GM13976 (cell line): ENCODE data around the gene SLIT1.

Source experiments
- DNase-seq: peaks from one replicate; pipeline ENCODE4 v3.0.0; 2012; ENCODE audit warnings: low spot score
- in situ Hi-C: fragments of 300-500 bp; cut with MboI; formaldehyde crosslinking; loops from one replicate; pipeline ENCODE4 v1.12.0; 2022; ENCODE audit warnings: low sequenced_read_pairs, mixed read lengths, inconsistent platforms; ENCODE audit not compliant: unreplicated experiment
- TF ChIP-seq, protein P1 (sequence below): IDR thresholded peaks from 2 replicates; pipeline ENCODE4 v1.5.1; 2012; ENCODE audit warnings: borderline replicate concordance, mild to moderate bottlenecking; ENCODE audit not compliant: insufficient read depth; ENCODE audit errors: extremely low read depth, missing control alignments, control extremely low read depth

SLIT1 gene

DNA sequence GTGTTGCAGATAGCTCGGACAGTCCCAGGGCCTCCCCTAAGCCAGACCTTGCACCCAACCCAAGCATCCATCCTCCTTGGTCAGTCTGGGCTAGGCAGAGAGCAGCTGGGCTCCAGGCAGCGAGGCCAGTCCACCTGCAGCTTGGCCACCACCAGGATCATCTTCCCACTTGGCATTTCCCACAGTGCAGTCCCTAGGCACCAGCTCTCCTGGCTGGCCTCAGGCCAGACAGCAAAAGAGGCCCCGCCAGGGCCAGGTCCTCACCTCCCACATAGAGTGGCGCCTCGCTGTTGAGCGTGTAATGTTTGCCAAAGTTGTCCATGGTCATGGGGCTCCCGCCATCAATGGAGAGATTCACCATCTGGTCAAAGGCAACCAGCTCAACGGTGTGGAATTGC lies 182.0 kb downstream of the SLIT1 start:
- DNase-seq, result no peak
- in situ Hi-C loops, result loop anchor here (25.0 kb wide), 1 partner anchor 367 kb away; no protein-coding TSS in a partner anchor
- TF ChIP-seq, protein P1, sequence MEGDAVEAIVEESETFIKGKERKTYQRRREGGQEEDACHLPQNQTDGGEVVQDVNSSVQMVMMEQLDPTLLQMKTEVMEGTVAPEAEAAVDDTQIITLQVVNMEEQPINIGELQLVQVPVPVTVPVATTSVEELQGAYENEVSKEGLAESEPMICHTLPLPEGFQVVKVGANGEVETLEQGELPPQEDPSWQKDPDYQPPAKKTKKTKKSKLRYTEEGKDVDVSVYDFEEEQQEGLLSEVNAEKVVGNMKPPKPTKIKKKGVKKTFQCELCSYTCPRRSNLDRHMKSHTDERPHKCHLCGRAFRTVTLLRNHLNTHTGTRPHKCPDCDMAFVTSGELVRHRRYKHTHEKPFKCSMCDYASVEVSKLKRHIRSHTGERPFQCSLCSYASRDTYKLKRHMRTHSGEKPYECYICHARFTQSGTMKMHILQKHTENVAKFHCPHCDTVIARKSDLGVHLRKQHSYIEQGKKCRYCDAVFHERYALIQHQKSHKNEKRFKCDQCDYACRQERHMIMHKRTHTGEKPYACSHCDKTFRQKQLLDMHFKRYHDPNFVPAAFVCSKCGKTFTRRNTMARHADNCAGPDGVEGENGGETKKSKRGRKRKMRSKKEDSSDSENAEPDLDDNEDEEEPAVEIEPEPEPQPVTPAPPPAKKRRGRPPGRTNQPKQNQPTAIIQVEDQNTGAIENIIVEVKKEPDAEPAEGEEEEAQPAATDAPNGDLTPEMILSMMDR, result no peak

DNA sequence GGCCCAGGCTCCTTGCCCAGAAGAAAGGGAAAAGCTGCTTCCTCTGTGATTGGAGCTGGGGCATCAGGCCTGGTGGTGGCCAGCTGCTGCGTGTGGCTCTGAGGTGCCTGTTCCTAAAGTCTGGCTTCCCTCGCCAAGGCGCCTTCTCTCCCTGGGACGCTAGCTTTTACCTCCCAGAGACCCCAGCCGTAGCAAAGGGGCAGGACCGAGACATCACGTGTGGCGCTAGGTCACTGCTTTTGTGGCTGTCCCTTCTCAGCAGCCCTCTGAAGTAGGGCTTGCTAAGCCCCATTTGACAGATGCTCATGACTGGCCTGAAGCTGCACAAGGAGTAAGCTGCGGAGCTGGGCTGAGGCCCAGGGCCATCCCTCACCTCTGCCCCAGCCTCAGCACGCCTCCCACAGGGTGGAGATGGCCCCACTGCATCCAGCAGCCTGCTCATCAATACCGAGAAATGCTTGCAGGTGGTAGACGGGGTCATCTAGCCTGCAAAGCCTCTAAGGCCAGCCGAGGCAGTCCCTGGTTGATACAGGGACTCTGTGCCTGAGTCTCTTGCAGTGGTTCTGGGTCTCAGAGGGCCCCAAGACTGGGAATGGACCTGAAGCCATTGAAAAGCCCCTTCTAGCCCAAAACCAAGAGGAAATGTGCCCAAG lies 182.5 kb downstream of the SLIT1 start:
- TF ChIP-seq, protein P1, result no peak
- in situ Hi-C loops, result loop anchor here (25.0 kb wide), 1 partner anchor 366 kb away; no protein-coding TSS in a partner anchor
- no peak for DNase-seq

GRCh38 chr10:97002670-97003069 lies 183.1 kb downstream of the SLIT1 start:
- DNase-seq, result no peak
- TF ChIP-seq, protein P1, result no peak
- in situ Hi-C loops, result loop anchor here (25.0 kb wide), 1 partner anchor 365 kb away; no protein-coding TSS in a partner anchor

GRCh38 chr10:97001183-97001991 lies 184.4 kb downstream of the SLIT1 start:
- in situ Hi-C loops, result loop anchor here (25.0 kb wide), 1 partner anchor 364 kb away; no protein-coding TSS in a partner anchor
- DNase-seq, result no peak
- TF ChIP-seq, protein P1, result no peak

DNA sequence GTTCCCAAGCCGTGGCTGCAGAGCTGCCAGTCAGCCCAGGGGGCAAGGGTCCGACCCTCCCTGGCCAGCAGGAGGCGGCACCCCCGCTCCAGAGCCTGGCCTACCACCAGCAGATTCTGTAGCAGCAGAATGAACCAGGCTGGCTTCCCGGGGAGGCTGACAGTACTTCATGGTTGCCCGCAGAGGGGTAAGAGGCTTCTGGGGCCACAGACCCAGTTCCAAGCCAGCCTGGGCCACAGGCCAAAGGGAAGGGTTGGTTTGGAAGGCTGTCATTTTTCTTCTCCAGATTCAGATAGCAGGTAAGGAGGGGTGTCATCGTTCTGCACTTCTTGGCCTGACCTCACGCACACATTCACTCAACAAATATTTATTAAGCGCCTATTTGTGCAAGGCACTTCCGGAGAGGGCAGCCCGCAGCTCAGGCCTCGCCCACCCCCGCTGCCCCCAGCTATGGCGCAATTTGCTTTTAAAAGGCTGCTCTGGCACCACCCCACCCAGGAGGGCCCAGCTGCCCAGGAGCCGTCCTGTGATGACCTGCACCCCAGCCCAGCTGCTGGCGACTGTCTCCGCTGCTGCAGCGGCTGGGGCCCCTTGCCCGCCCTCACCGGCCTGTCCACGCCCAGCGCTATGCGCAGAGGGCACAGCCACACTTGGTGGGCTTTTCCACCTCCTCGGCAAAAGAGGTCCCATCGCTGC lies 185.1 kb downstream of the SLIT1 start:
- TF ChIP-seq, protein P1, result no peak
- no peak for DNase-seq
- in situ Hi-C loops, result loop anchor here (25.0 kb wide), 1 partner anchor 363 kb away; no protein-coding TSS in a partner anchor

DNA sequence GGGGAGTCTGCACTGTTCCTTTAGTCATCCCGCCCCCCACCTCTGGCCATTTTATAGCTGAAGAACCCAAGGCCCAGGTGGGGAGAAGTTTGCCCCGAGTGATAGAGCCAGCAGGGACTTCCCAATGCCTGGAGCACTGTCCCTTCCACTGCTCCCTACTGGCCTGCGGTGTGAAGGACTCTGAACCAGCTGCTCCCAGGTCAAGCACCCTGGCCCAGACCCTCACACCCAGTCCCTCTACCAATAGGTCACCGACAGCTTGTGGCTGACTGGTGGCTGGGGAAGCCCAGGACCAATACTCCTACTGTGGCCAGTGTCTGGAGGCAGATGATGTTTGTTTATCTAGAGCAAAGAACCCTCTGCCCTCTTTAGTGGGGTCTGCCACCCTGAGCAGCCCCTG lies 185.8 kb downstream of the SLIT1 start:
- no peak for DNase-seq
- in situ Hi-C loops, result loop anchor here (25.0 kb wide), 1 partner anchor 363 kb away; no protein-coding TSS in a partner anchor
- TF ChIP-seq, protein P1, result no peak
